Cardiac muscle cell (in vitro differentiated cells and primary cell): ENCODE results near the gene ATP12A. TPM values are rescaled to one million over a fixed set of nuclear protein-coding genes. Genes with fewer than 3 reads are reported as not detected.
A peak's percentile ranks its signal among the peaks of the same experiment; 100 is the strongest.

Experiments used
- DNase-seq, 2 donors: peaks; one replicate each; pipeline versions ENCODE4 v3.0.0 to v3.0.0-alpha.2; 2010 to 2017; ENCODE audit warnings: low read depth in 1 of 2, low spot score in 1 of 2
- H3K27ac ChIP-seq: fragments of 200-600 bp; sonication (generic); 2 replicates; pipeline ENCODE4 v1.5.1; 2016
- H3K27me3 ChIP-seq: fragments of 200-600 bp; sonication (generic); 2 replicates; pipeline ENCODE4 v1.6.0; 2016; ENCODE audit warnings: control low read depth
- H3K36me3 ChIP-seq: fragments of 200-600 bp; sonication (generic); 2 replicates; pipeline ENCODE4 v1.5.1; 2016; ENCODE audit warnings: control low read depth
- H3K4me1 ChIP-seq: fragments of 200-600 bp; sonication (generic); 2 replicates; pipeline ENCODE4 v1.8.1; 2017; ENCODE audit warnings: low read depth, mild to moderate bottlenecking, mixed run types
- H3K4me3 ChIP-seq: fragments of 200-600 bp; sonication (generic); 2 replicates; pipeline ENCODE4 v1.5.1; 2016; ENCODE audit warnings: mild to moderate bottlenecking
- H3K9me3 ChIP-seq: fragments of 200-600 bp; sonication (generic); 2 replicates; pipeline ENCODE4 v1.5.1; 2017; ENCODE audit warnings: low read depth, mild to moderate bottlenecking, control low read depth
- polyA plus RNA-seq: library from polyadenylated mRNA; unstranded; fragments of >200 nt; fragmentation: Nextera tagmentation; extraction: Ambion mirVana; gene quantifications from 2 replicates; pipeline ENCODE4 v1.2.1, GENCODE V29; 2016
- total RNA-seq: library from RNA; depleted of rRNA; stranded (reverse); fragments of >200 nt; gene quantifications from 2 replicates; pipeline ENCODE4 v1.2.3, GENCODE V29; 2016
- TF ChIP-seq, protein P1 (sequence below): IDR thresholded peaks from 2 replicates; pipeline ENCODE4 v1.5.1; 2012; ENCODE audit warnings: low read depth, mild to moderate bottlenecking, low read length

The ATP12A gene
- total and polyA plus RNA-seq, 2 experiments from 2014 or later, result not detected

DNA sequence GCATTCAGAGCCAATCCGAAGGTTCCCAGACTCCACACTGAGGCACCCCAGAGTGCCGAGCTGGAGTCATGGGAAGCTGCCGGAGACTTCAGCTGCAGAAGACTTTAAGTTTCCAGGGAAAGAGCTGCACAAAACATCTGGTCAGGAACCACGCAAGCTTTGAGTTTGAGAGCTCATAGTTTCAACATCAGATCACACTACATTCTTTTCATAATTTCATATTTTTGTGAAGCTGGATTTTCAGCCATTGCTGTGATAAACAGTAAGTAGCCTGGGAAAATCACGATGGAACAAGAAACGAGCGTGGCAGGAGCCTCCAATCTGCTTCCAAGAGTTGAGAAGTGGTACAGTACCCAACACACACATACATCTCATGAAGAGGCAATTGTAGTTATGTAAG is 25.5 kb upstream of the ATP12A start:
- no peak overlapping the region for H3K4me3 ChIP-seq
- H3K36me3 ChIP-seq, result no peaks in the 10 kb centered on the region
- peak in 1 of 2 donors; percentile 47 for DNase-seq
- H3K4me1 ChIP-seq, result no peaks in the 10 kb centered on the region
- H3K27ac ChIP-seq, result no peak overlapping the region
- no peaks in the 10 kb centered on the region for H3K27me3 ChIP-seq
- H3K9me3 ChIP-seq, result no peaks in the 10 kb centered on the region
- TF ChIP-seq, protein P1, sequence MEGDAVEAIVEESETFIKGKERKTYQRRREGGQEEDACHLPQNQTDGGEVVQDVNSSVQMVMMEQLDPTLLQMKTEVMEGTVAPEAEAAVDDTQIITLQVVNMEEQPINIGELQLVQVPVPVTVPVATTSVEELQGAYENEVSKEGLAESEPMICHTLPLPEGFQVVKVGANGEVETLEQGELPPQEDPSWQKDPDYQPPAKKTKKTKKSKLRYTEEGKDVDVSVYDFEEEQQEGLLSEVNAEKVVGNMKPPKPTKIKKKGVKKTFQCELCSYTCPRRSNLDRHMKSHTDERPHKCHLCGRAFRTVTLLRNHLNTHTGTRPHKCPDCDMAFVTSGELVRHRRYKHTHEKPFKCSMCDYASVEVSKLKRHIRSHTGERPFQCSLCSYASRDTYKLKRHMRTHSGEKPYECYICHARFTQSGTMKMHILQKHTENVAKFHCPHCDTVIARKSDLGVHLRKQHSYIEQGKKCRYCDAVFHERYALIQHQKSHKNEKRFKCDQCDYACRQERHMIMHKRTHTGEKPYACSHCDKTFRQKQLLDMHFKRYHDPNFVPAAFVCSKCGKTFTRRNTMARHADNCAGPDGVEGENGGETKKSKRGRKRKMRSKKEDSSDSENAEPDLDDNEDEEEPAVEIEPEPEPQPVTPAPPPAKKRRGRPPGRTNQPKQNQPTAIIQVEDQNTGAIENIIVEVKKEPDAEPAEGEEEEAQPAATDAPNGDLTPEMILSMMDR, result no peak

GRCh38 chr13:24659239-24659638 is 21.0 kb upstream of the ATP12A start:
- TF ChIP-seq, protein P1, result no peak
- H3K27ac ChIP-seq, result no peak overlapping the region
- H3K36me3 ChIP-seq, result no peaks in the 10 kb centered on the region
- H3K4me3 ChIP-seq, result no peak overlapping the region
- H3K9me3 ChIP-seq, result no peaks in the 10 kb centered on the region
- no peaks in the 10 kb centered on the region for H3K4me1 ChIP-seq
- H3K27me3 ChIP-seq, result no peaks in the 10 kb centered on the region
- no peak for DNase-seq

GRCh38 chr13:24660023-24660741 is 20.0 kb upstream of the ATP12A start:
- Histone ChIP-seq H3K9me3 (no peaks in the 10 kb centered on the region), H3K27ac (no peak overlapping the region), H3K36me3 (no peaks in the 10 kb centered on the region)

GRCh38 chr13:24661713-24662112 is 18.5 kb upstream of the ATP12A start:
- Histone ChIP-seq H3K4me3 (no peak overlapping the region), H3K4me1 (no peaks in the 10 kb centered on the region), H3K27ac (no peak overlapping the region), H3K36me3 (no peaks in the 10 kb centered on the region), H3K9me3 (no peaks in the 10 kb centered on the region), H3K27me3 (no peaks in the 10 kb centered on the region)
- no peak for DNase-seq
- TF ChIP-seq, protein P1, result no peak

More at GRCh38 chr13:24660023-24660741, 20.0 kb upstream of the ATP12A start:
- no peak for DNase-seq
- Histone ChIP-seq H3K4me1 (no peaks in the 10 kb centered on the region), H3K4me3 (no peak overlapping the region), H3K27me3 (no peaks in the 10 kb centered on the region)
- TF ChIP-seq, protein P1, result no peak

GRCh38 chr13:24662195-24663088 is 17.8 kb upstream of the ATP12A start:
- no peaks in the 10 kb centered on the region for H3K36me3 ChIP-seq
- H3K4me3 ChIP-seq, result no peak overlapping the region
- no peak for DNase-seq
- TF ChIP-seq, protein P1, result no peak
- no peaks in the 10 kb centered on the region for H3K4me1 ChIP-seq
- no peaks in the 10 kb centered on the region for H3K27me3 ChIP-seq
- no peak overlapping the region for H3K27ac ChIP-seq
- no peaks in the 10 kb centered on the region for H3K9me3 ChIP-seq
